ENCODE measurements around the gene GOSR2.
"Not testable (repeated sequence)": the region's sequence is repeated elsewhere in the genome, so short reads cannot be mapped to it uniquely, and the experiment has no call there.

DNA sequence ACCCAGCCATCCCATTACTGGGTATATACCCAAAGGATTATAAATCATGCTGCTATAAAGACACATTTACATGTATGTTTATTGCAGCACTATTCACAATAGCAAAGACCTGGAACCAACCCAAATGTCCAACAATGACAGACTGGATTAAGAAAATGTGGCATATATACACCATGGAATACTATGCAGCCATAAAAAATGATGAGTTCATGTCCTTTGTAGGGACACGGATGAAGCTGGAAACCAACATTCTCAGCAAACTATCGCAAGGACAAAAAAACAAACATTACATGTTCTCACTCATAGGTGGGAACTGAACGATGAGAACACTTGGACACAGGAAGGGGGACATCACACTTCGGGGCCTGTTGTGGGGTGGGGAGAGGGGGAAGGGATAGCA, 998 bp upstream of the GOSR2 start:
- not testable (repeated sequence) for TF ChIP-seq POLR2A (IDR thresholded peaks at IDR 0.05)
- TF ChIP-seq, protein P1, sequence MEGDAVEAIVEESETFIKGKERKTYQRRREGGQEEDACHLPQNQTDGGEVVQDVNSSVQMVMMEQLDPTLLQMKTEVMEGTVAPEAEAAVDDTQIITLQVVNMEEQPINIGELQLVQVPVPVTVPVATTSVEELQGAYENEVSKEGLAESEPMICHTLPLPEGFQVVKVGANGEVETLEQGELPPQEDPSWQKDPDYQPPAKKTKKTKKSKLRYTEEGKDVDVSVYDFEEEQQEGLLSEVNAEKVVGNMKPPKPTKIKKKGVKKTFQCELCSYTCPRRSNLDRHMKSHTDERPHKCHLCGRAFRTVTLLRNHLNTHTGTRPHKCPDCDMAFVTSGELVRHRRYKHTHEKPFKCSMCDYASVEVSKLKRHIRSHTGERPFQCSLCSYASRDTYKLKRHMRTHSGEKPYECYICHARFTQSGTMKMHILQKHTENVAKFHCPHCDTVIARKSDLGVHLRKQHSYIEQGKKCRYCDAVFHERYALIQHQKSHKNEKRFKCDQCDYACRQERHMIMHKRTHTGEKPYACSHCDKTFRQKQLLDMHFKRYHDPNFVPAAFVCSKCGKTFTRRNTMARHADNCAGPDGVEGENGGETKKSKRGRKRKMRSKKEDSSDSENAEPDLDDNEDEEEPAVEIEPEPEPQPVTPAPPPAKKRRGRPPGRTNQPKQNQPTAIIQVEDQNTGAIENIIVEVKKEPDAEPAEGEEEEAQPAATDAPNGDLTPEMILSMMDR (IDR thresholded peaks at IDR 0.05), result not testable (repeated sequence)
